ENCODE data around the gene VCL. TPM values are rescaled to one million over a fixed set of nuclear protein-coding genes. Genes with fewer than 3 reads are reported as not detected.

The VCL gene
- total RNA-seq, 1 experiment from 2014 or later, result 106 TPM

DNA sequence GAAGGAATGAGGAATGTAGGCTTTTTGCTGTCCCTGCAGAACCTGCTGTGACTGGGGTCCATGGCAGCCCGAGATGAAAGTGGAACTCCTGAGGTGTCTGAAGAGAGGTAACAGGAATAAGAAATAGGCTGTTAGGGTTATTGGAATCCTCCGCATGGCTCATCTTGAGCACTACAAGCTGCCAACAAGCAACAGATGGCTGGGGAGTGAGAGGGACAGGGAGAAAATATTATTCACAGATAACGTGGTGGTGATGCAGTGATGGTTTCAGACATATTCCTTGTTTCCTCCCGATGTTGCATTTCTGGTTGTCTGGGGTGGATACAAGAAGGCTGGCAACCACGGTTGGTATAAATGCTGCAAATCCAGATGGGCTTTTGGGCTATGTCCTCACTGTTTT is 106.6 kb downstream of the VCL start (continued):
- TF ChIP-seq, protein P1, sequence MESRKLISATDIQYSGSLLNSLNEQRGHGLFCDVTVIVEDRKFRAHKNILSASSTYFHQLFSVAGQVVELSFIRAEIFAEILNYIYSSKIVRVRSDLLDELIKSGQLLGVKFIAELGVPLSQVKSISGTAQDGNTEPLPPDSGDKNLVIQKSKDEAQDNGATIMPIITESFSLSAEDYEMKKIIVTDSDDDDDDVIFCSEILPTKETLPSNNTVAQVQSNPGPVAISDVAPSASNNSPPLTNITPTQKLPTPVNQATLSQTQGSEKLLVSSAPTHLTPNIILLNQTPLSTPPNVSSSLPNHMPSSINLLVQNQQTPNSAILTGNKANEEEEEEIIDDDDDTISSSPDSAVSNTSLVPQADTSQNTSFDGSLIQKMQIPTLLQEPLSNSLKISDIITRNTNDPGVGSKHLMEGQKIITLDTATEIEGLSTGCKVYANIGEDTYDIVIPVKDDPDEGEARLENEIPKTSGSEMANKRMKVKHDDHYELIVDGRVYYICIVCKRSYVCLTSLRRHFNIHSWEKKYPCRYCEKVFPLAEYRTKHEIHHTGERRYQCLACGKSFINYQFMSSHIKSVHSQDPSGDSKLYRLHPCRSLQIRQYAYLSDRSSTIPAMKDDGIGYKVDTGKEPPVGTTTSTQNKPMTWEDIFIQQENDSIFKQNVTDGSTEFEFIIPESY (IDR thresholded peaks at IDR 0.05; ENCODE audit: extremely low read depth, insufficient replicate concordance, low read length), result no peak
- TF ChIP-seq CEBPB (IDR thresholded peaks at IDR 0.05; ENCODE audit: low read depth) (no peak), POLR2AphosphoS5 (IDR thresholded peaks at IDR 0.05; ENCODE audit: low read depth, low read length) (no peak), JUND (IDR thresholded peaks at IDR 0.05) (no peak), POLR2A (IDR thresholded peaks at IDR 0.05; ENCODE audit: borderline replicate concordance, extremely low read depth, insufficient read depth, insufficient read length) (no peak), ZFX (IDR thresholded peaks at IDR 0.05) (no peak), CBX3 (IDR thresholded peaks at IDR 0.05; ENCODE audit: low read depth) (no peak)
- TF ChIP-seq, protein P2, sequence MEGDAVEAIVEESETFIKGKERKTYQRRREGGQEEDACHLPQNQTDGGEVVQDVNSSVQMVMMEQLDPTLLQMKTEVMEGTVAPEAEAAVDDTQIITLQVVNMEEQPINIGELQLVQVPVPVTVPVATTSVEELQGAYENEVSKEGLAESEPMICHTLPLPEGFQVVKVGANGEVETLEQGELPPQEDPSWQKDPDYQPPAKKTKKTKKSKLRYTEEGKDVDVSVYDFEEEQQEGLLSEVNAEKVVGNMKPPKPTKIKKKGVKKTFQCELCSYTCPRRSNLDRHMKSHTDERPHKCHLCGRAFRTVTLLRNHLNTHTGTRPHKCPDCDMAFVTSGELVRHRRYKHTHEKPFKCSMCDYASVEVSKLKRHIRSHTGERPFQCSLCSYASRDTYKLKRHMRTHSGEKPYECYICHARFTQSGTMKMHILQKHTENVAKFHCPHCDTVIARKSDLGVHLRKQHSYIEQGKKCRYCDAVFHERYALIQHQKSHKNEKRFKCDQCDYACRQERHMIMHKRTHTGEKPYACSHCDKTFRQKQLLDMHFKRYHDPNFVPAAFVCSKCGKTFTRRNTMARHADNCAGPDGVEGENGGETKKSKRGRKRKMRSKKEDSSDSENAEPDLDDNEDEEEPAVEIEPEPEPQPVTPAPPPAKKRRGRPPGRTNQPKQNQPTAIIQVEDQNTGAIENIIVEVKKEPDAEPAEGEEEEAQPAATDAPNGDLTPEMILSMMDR (IDR thresholded peaks at IDR 0.05 in 2 of 3, conservative IDR thresholded peaks at IDR 0.05 in 1 of 3; ENCODE audit: borderline replicate concordance in 1 of 3, insufficient read depth in 1 of 3, low read depth in 2 of 3, low read length in 2 of 3), result no peak

GRCh38 chr10:74104996-74105395 is 107.1 kb downstream of the VCL start:
- Histone ChIP-seq H4K20me1 (ENCODE audit: insufficient read depth) (peaks cover 6% of the 10 kb centered on the region; the same call in 1 of the 2 replicates), H3K27me3 (ENCODE audit: insufficient read depth, low read length) (no peaks in the 10 kb centered on the region), H3K9me3 (ENCODE audit: control insufficient read depth in 1 of 2, insufficient read depth in 1 of 2, low read depth in 1 of 2, low read length in 2 of 2) (no peaks in the 10 kb centered on the region), H2AFZ (ENCODE audit: low read depth, low read length, poor library complexity, severe bottlenecking) (no peak overlapping the region), H3K79me2 (ENCODE audit: insufficient read depth, low read length) (peaks cover 13% of the 10 kb centered on the region; the same call in 1 of the 2 replicates), H3K36me3 (ENCODE audit: control insufficient read depth in 1 of 2, insufficient read depth in 2 of 2, low read length in 2 of 2) (peaks cover 49 to 68% of the 10 kb centered on the region in 2 experiments), H3K4me2 (ENCODE audit: low read length) (no peak overlapping the region), H3K9me2 (ENCODE audit: insufficient read depth) (no peaks in the 10 kb centered on the region), H3K27ac (ENCODE audit: low read depth, low read length) (no peak overlapping the region), H3K9ac (ENCODE audit: low read length) (no peak overlapping the region), H3K4me3 (replicated peaks in 1 of 2; ENCODE audit: low read depth in 1 of 2, low read length in 2 of 2) (no peak overlapping the region), H3K4me1 (ENCODE audit: control insufficient read depth in 1 of 2, insufficient read depth in 2 of 2, low read length in 2 of 2) (no peaks in the 10 kb centered on the region)
- intact Hi-C loops (cut with micrococcal nuclease), result no loop called here
- DNase-seq (ENCODE audit: low read depth, low spot score) (no peak), ATAC-seq (no peak)
- ChIA-PET RAD21 (ENCODE audit: low non-redundant PET in 1 of 2, low total read pairs in 2 of 2, uncharacterized antibody in 2 of 2, unreplicated experiment in 2 of 2) (no interaction called here), POLR2A (no interaction called here), CTCF (no interaction called here)
- no TSS peak for BruUV-seq (replicated peaks)
- TF ChIP-seq REST (IDR thresholded peaks at IDR 0.05; ENCODE audit: low read depth) (no peak), CBX3 (IDR thresholded peaks at IDR 0.05; ENCODE audit: low read depth) (no peak), EZH2 (IDR thresholded peaks at IDR 0.05) (no peak), CEBPB (IDR thresholded peaks at IDR 0.05; ENCODE audit: low read depth) (no peak), ZNF274 (IDR thresholded peaks at IDR 0.05; ENCODE audit: low read depth, low read length) (no peak), JUND (IDR thresholded peaks at IDR 0.05) (no peak), EGR1 (IDR thresholded peaks at IDR 0.05; ENCODE audit: low read depth) (no peak), POLR2A (IDR thresholded peaks at IDR 0.05; ENCODE audit: borderline replicate concordance, extremely low read depth, insufficient read depth, insufficient read length) (no peak), TCF7L2 (IDR thresholded peaks at IDR 0.05; ENCODE audit: borderline replicate concordance, extremely low read depth, insufficient read depth, insufficient read length) (no peak), SIN3A (IDR thresholded peaks at IDR 0.05; ENCODE audit: low read depth) (no peak), ZFX (IDR thresholded peaks at IDR 0.05) (no peak)
- TF ChIP-seq, protein P1 (IDR thresholded peaks at IDR 0.05; ENCODE audit: extremely low read depth, insufficient replicate concordance, low read length), result no peak
- TF ChIP-seq, protein P3, sequence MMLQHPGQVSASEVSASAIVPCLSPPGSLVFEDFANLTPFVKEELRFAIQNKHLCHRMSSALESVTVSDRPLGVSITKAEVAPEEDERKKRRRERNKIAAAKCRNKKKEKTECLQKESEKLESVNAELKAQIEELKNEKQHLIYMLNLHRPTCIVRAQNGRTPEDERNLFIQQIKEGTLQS (IDR thresholded peaks at IDR 0.05), result no peak

All from HCT116 (cell line).